IMR-90 (cell line): Measurements from ENCODE around the gene B4GALT5. TPM values are rescaled to one million over a fixed set of nuclear protein-coding genes. Genes with fewer than 3 reads are reported as not detected.

Experiments used
- ATAC-seq: fragments of 200-7000 bp; cut with Tn5 transposase; 2 replicates; pipeline ENCODE4 v1.9.1; 2020; ENCODE audit warnings: low read depth, mild to moderate bottlenecking, moderate library complexity
- BruUV-seq: library from RNA; stranded (reverse); fragments of 400-500 nt; replicated peaks from 2 replicates; lab custom pipeline; 2021; lab: Mats Ljungman, UMichigan
- CTCF ChIA-PET: fragments of 300-600 bp; formaldehyde crosslinking; extraction: SDS; loops from one replicate; lab custom pipeline; 2021; ENCODE audit warnings: antibody characterized with exemption; lab: Yijun Ruan, JAX
- POLR2A ChIA-PET: fragments of 300-600 bp; sonication (Branson Sonifier 250); formaldehyde crosslinking; loops from one replicate; lab custom pipeline; 2022; ENCODE audit warnings: antibody characterized with exemption; ENCODE audit not compliant: unreplicated experiment; lab: Charles Lee
- DNase-seq: peaks from one replicate; pipeline ENCODE4 v3.0.0; 2013
- H2AFZ ChIP-seq: replicated peaks from 2 replicates; pipeline ENCODE3; 2013; ENCODE audit warnings: low read length, mild to moderate bottlenecking; ENCODE audit not compliant: poor library complexity
- H2AK5ac ChIP-seq: 2 replicates; pipeline ENCODE4 v1.6.1; 2013; ENCODE audit warnings: low read depth, low read length, inconsistent platforms
- H2AK9ac ChIP-seq: replicated peaks from 2 replicates; pipeline ENCODE3; 2013; ENCODE audit warnings: mild to moderate bottlenecking, low read depth, low read length, moderate library complexity; ENCODE audit not compliant: poor library complexity
- H2BK120ac ChIP-seq: 2 replicates; pipeline ENCODE4 v1.6.1; 2013; ENCODE audit warnings: low read depth, low read length, inconsistent platforms
- H2BK15ac ChIP-seq: 3 replicates; pipeline ENCODE4 v1.6.1; 2013; ENCODE audit warnings: low read depth, low read length, inconsistent platforms
- H2BK20ac ChIP-seq: 2 replicates; pipeline ENCODE4 v1.6.1; 2013; ENCODE audit warnings: low read depth, mild to moderate bottlenecking, inconsistent platforms, low read length, moderate library complexity
- H2BK5ac ChIP-seq: 2 replicates; pipeline ENCODE4 v1.6.1; 2013; ENCODE audit warnings: mild to moderate bottlenecking, low read depth, low read length, inconsistent platforms; ENCODE audit not compliant: poor library complexity, severe bottlenecking
- H3K14ac ChIP-seq: replicated peaks from 2 replicates; pipeline ENCODE4 v1.6.1; 2013; ENCODE audit warnings: low read depth, low read length, inconsistent platforms
- H3K18ac ChIP-seq: 2 replicates; pipeline ENCODE4 v1.6.1; 2013; ENCODE audit warnings: low read depth, low read length, control low read depth
- H3K23ac ChIP-seq: 2 replicates; pipeline ENCODE4 v1.6.1; 2013; ENCODE audit warnings: low read depth, low read length, inconsistent platforms
- H3K27ac ChIP-seq: 2 replicates; pipeline ENCODE4 v1.5.1; 2013; ENCODE audit warnings: mild to moderate bottlenecking, control low read depth, low read length; ENCODE audit not compliant: insufficient read depth
- H3K27me3 ChIP-seq: 2 replicates; pipeline ENCODE4 v1.6.1; 2013; ENCODE audit warnings: low read length; ENCODE audit not compliant: control insufficient read depth, insufficient read depth
- H3K36me3 ChIP-seq: 2 replicates; pipeline ENCODE4 v1.6.1; 2013; ENCODE audit warnings: low read length, mixed read lengths; ENCODE audit not compliant: control insufficient read depth, insufficient read depth
- H3K4ac ChIP-seq: 2 replicates; pipeline ENCODE4 v1.6.1; 2013; ENCODE audit warnings: low read depth, low read length, inconsistent platforms
- H3K4me1 ChIP-seq: 2 replicates; pipeline ENCODE4 v1.6.1; 2013; ENCODE audit warnings: low read length, mixed read lengths; ENCODE audit not compliant: control insufficient read depth, insufficient read depth
- H3K4me2 ChIP-seq: 2 replicates; pipeline ENCODE4 v1.6.1; 2013; ENCODE audit warnings: low read depth, mild to moderate bottlenecking, control low read depth, low read length, moderate library complexity
- H3K4me3 ChIP-seq: 2 replicates; pipeline ENCODE4 v1.5.1; 2013; ENCODE audit warnings: low read depth, mild to moderate bottlenecking, control low read depth, low read length, moderate library complexity; ENCODE audit not compliant: insufficient read depth
- H3K56ac ChIP-seq: 2 replicates; pipeline ENCODE4 v1.6.1; 2013; ENCODE audit warnings: low read length, inconsistent platforms; ENCODE audit not compliant: insufficient read depth; ENCODE audit errors: extremely low read depth
- H3K79me1 ChIP-seq, 2 experiments: 2 replicates each; pipeline ENCODE4 v1.6.1; 2013; ENCODE audit warnings: low read length in 2 of 2, inconsistent platforms in 1 of 2, low read depth in 1 of 2
- H3K9ac ChIP-seq: 2 replicates; pipeline ENCODE4 v1.6.1; 2013; ENCODE audit warnings: low read depth, low read length, control low read depth
- H3K9me1 ChIP-seq: 2 replicates; pipeline ENCODE4 v1.6.1; 2013; ENCODE audit warnings: low read length, inconsistent platforms; ENCODE audit not compliant: insufficient read depth
- H3K9me3 ChIP-seq: 2 replicates; pipeline ENCODE4 v1.6.1; 2013; ENCODE audit warnings: low read length; ENCODE audit not compliant: control insufficient read depth, insufficient read depth
- H4K20me1 ChIP-seq: 2 replicates; pipeline ENCODE4 v1.6.1; 2013; ENCODE audit warnings: low read length, inconsistent platforms; ENCODE audit not compliant: insufficient read depth
- H4K5ac ChIP-seq: 2 replicates; pipeline ENCODE4 v1.6.1; 2013; ENCODE audit warnings: mild to moderate bottlenecking, low read depth, low read length, control low read depth
- H4K8ac ChIP-seq, 2 experiments: 2 replicates each; pipeline ENCODE4 v1.6.1; 2013; ENCODE audit warnings: low read depth in 2 of 2, low read length in 2 of 2, control low read depth in 1 of 2, inconsistent platforms in 1 of 2
- H4K91ac ChIP-seq: 2 replicates; pipeline ENCODE4 v1.6.1; 2013; ENCODE audit warnings: low read depth, low read length, inconsistent platforms; ENCODE audit not compliant: insufficient read depth
- FOS ChIP-seq: fragments of 150-350 bp; IDR thresholded peaks from 2 replicates; pipeline ENCODE4 v1.6.1; 2016; ENCODE audit warnings: low read depth, low read length
- WGBS, 2 experiments: methylation state at CpG; one replicate each; pipeline versions ENCODE4 v1.1.5 to v1.1.7; 2013; ENCODE audit warnings: missing lambda C conversion rate in 2 of 2; ENCODE audit not compliant: insufficient read length in 1 of 2; ENCODE audit errors: extremely low coverage in 2 of 2; 5-methylcytosine and 5-hydroxymethylcytosine counted together
- dilution Hi-C: fragments of 300-500 bp; cut with HindIII; formaldehyde crosslinking; loops from one replicate; pipeline ENCODE4 v1.14.3; 2018; ENCODE audit warnings: low sequenced_read_pairs; ENCODE audit not compliant: unreplicated experiment
- in situ Hi-C: fragments of 300-500 bp; cut with MboI; formaldehyde crosslinking; loops from 3 replicates; pipeline ENCODE4 v1.14.3; 2019; ENCODE audit warnings: low sequenced_read_pairs, inconsistent platforms, mixed read lengths
- intact Hi-C: fragments of 100-400 bp; cut with micrococcal nuclease; formaldehyde crosslinking; loops from 2 replicates; pipeline ENCODE4 v1.10.0; 2022
- polyA plus RNA-seq, 3 experiments: library from polyadenylated mRNA; depleted of rRNA; stranded (reverse); fragments of >200 nt; gene quantifications; 2 replicates each; pipeline ENCODE4 v1.2.3, GENCODE V29; 2012; ENCODE audit warnings: low replicate concordance in 1 of 3
- total RNA-seq: library from RNA; depleted of rRNA; stranded (reverse); fragments of >200 nt; gene quantifications from 2 replicates; pipeline ENCODE4 v1.2.3, GENCODE V29; 2012

Gene B4GALT5
- total and polyA plus RNA-seq, 2 of the 4 experiments (the other 2 are of a cell fraction) = 11.3 to 20.4 TPM

GRCh38 chr20:49629606-49630005, 84.1 kb downstream of the B4GALT5 start:
- H2BK20ac ChIP-seq = no peak overlapping the region
- no peaks in the 10 kb centered on the region for H3K4me1 ChIP-seq
- ATAC-seq (no peak), DNase-seq (no peak)
- POLR2A ChIA-PET = no interaction called here
- H2AK9ac ChIP-seq = no peak overlapping the region
- H3K4me2 ChIP-seq = no peak overlapping the region
- H3K36me3 ChIP-seq = peaks cover 6% of the 10 kb centered on the region; the same call in 1 of the 2 replicates
- no peak overlapping the region for H3K9ac ChIP-seq
- intact Hi-C loops (no loop called here), in situ Hi-C loops (no loop called here), dilution Hi-C loops (no loop called here)
- no peak overlapping the region for H2BK120ac ChIP-seq
- H3K9me3 ChIP-seq = peaks cover 5% of the 10 kb centered on the region; the same call in 1 of the 2 replicates
- no peak overlapping the region for H4K91ac ChIP-seq
- H4K5ac ChIP-seq = no peak overlapping the region
- TF ChIP-seq FOS = no peak
- H2AFZ ChIP-seq = no peak overlapping the region
- H2AK5ac ChIP-seq = no peak overlapping the region
- H2BK15ac ChIP-seq = no peak overlapping the region
- no peak overlapping the region for H4K8ac ChIP-seq
- H3K4me3 ChIP-seq = no peak overlapping the region
- H3K23ac ChIP-seq = no peak overlapping the region
- BruUV-seq = no TSS peak
- no peak overlapping the region for H3K18ac ChIP-seq
- H3K14ac ChIP-seq = no peak overlapping the region
- no peak overlapping the region for H2BK5ac ChIP-seq
- no peaks in the 10 kb centered on the region for H4K20me1 ChIP-seq
- H3K9me1 ChIP-seq = no peaks in the 10 kb centered on the region; the same call in 1 of the 2 replicates
- 0 out of 4 replicates have a peak, but pooled peaks cover 0 to 5% of the 10 kb centered on the region in 2 experiments for H3K79me1 ChIP-seq
- H3K56ac ChIP-seq = no peak overlapping the region
- peaks cover 16% of the 10 kb centered on the region for H3K27me3 ChIP-seq
- no CpG with 5 or more reads among the region's 1 CpG for WGBS, 2 experiments
- CTCF ChIA-PET = no interaction called here
- H3K4ac ChIP-seq = no peak overlapping the region
- H3K27ac ChIP-seq = no peak overlapping the region
